NCI-H1417 treated with DMSO at 0.1 percent for 48 hours (cell line): ENCODE measurements around the gene UBXN11.

Source experiments
- DNase-seq: peaks from one replicate; lab custom pipeline; 2025; lab: John Stamatoyannopoulos, UW

UBXN11 gene

GRCh38 chr1:26268290-26269197 lies 37.9 kb downstream of the UBXN11 start:
- DNase-seq: no peak

GRCh38 chr1:26265405-26265804 lies 41.0 kb downstream of the UBXN11 start:
- no peak for DNase-seq

- DNase-seq: no peak
Observed at GRCh38 chr1:26263212-26263611, 43.2 kb downstream of the UBXN11 start.

GRCh38 chr1:26259578-26259977 lies 46.9 kb downstream of the UBXN11 start:
- no peak for DNase-seq

GRCh38 chr1:26259005-26259404 lies 47.4 kb downstream of the UBXN11 start:
- DNase-seq: no peak

- no peak for DNase-seq
Observed at GRCh38 chr1:26257222-26257621, 49.2 kb downstream of the UBXN11 start.

- DNase-seq: no peak
Observed at GRCh38 chr1:26254404-26254803, 52.0 kb downstream of the UBXN11 start.

GRCh38 chr1:26252718-26253117 lies 53.7 kb downstream of the UBXN11 start:
- DNase-seq: no peak

GRCh38 chr1:26239936-26240335 lies 66.5 kb downstream of the UBXN11 start:
- DNase-seq: no peak

GRCh38 chr1:26237230-26237966 lies 69.0 kb downstream of the UBXN11 start:
- DNase-seq: no peak

GRCh38 chr1:26234644-26235370 lies 71.6 kb downstream of the UBXN11 start:
- DNase-seq: no peak

- peak; percentile 92 for DNase-seq
Observed at GRCh38 chr1:26233903-26234643, 72.4 kb downstream of the UBXN11 start, which contains the start of gene CEP85. CEP85 (plus strand) TSS chr1:26234200; CDS start chr1:26239784, 5,584 bp downstream.
